GM12878 (cell line): ENCODE measurements around the gene IGF1R. TPM values are rescaled to one million over a fixed set of nuclear protein-coding genes. Genes with fewer than 3 reads are reported as not detected.

Experiments used
- ATAC-seq: fragments of 200-7000 bp; cut with Tn5 transposase; 3 replicates; pipeline ENCODE4 v1.9.1; 2020; ENCODE audit warnings: mild to moderate bottlenecking, moderate library complexity
- BruUV-seq: library from RNA; stranded (reverse); fragments of 400-500 nt; replicated peaks from 2 replicates; lab custom pipeline; 2021; lab: Mats Ljungman, UMichigan
- CTCF ChIA-PET: fragments of 300-600 bp; sonication (Branson Sonifier 250); formaldehyde crosslinking; extraction: SDS; loops from one replicate; lab custom pipeline; 2021; ENCODE audit warnings: inconsistent platforms; lab: Yijun Ruan, JAX
- POLR2A ChIA-PET: fragments of 350-600 bp; formaldehyde crosslinking; extraction: SDS; loops from one replicate; lab custom pipeline; 2021; ENCODE audit warnings: inconsistent platforms; lab: Charles Lee
- RAD21 ChIA-PET: fragments of 300-600 bp; sonication (Branson Sonifier 250); formaldehyde crosslinking; loops from one replicate; lab custom pipeline; 2023; ENCODE audit warnings: antibody characterized with exemption; ENCODE audit not compliant: unreplicated experiment; lab: Charles Lee
- SMC1A ChIA-PET: fragments of 300-600 bp; sonication (Branson Sonifier 250); formaldehyde crosslinking; loops from one replicate; lab custom pipeline; 2023; ENCODE audit not compliant: unreplicated experiment, uncharacterized antibody; lab: Charles Lee
- DNase-seq: peaks from one replicate; pipeline ENCODE4 v3.0.0-alpha.2; 2011; ENCODE audit warnings: low read depth, low spot score
- FAIRE-seq: peaks from 3 replicates; lab custom pipeline; 2011; peaks lifted over from hg19 to GRCh38; lab: Jason Lieb, UNC
- H2AFZ ChIP-seq: 2 replicates; pipeline ENCODE4 v1.6.0; 2011; ENCODE audit warnings: low read depth, low read length, control low read depth; ENCODE audit not compliant: control insufficient read depth
- H3K27ac ChIP-seq: 2 replicates; pipeline ENCODE4 v1.5.1; 2011; ENCODE audit warnings: control low read depth; ENCODE audit not compliant: control insufficient read depth, insufficient read depth
- H3K27me3 ChIP-seq, 2 experiments: replicated peaks in 1 of 2; 2 replicates each; pipeline versions ENCODE4 v1.6.0 to v1.6.1; 2011; ENCODE audit warnings: low read length in 1 of 2; ENCODE audit not compliant: control insufficient read depth in 2 of 2, insufficient read depth in 2 of 2
- H3K36me3 ChIP-seq, 2 experiments: 2 replicates each; pipeline ENCODE4 v1.5.1; 2011; ENCODE audit warnings: low read length in 1 of 2; ENCODE audit not compliant: control insufficient read depth in 2 of 2, insufficient read depth in 2 of 2
- H3K4me1 ChIP-seq: 2 replicates; pipeline ENCODE4 v1.6.1; 2011; ENCODE audit warnings: mild to moderate bottlenecking, low read length, moderate library complexity, mixed read lengths; ENCODE audit not compliant: control insufficient read depth, insufficient read depth
- H3K4me2 ChIP-seq: 2 replicates; pipeline ENCODE4 v1.6.0; 2011; ENCODE audit warnings: control low read depth; ENCODE audit not compliant: control insufficient read depth, insufficient read depth
- H3K4me3 ChIP-seq: fragments of 200-600 bp; sonication (generic); 2 replicates; pipeline ENCODE4 v1.5.1; 2016
- H3K79me2 ChIP-seq: 2 replicates; pipeline ENCODE4 v1.6.0; 2011; ENCODE audit warnings: low read length; ENCODE audit not compliant: control insufficient read depth, insufficient read depth
- H3K9ac ChIP-seq: 2 replicates; pipeline ENCODE4 v1.8.0; 2011; ENCODE audit warnings: low read length, control low read depth, mixed read lengths; ENCODE audit not compliant: control insufficient read depth, insufficient read depth
- H3K9me3 ChIP-seq: replicated peaks from 3 replicates; pipeline ENCODE4 v1.5.1; 2011; ENCODE audit warnings: mild to moderate bottlenecking, low read length; ENCODE audit not compliant: control insufficient read depth, insufficient read depth
- H4K20me1 ChIP-seq: 2 replicates; pipeline ENCODE4 v1.6.0; 2011; ENCODE audit not compliant: control insufficient read depth, insufficient read depth
- EGR1 ChIP-seq, 2 experiments: IDR thresholded peaks; 1 replicate in 1 of 2; 2 replicates in 1 of 2; pipeline ENCODE4 v1.6.1; 2011 to 2012; ENCODE audit warnings: low read depth in 2 of 2, low read length in 2 of 2, borderline replicate concordance in 1 of 2, mild to moderate bottlenecking in 1 of 2, moderate library complexity in 1 of 2
- ESRRA ChIP-seq: IDR thresholded peaks from 2 replicates; pipeline ENCODE4 v1.6.1; 2012; ENCODE audit warnings: mild to moderate bottlenecking, low read length, improper control_type of control experiment
- HCFC1 ChIP-seq: fragments of 150-350 bp; IDR thresholded peaks from 2 replicates; pipeline ENCODE4 v1.6.1; 2014; ENCODE audit warnings: low read length
- HDAC6 ChIP-seq: fragments of 200-600 bp; sonication (generic); IDR thresholded peaks from one replicate; pipeline ENCODE4 v1.8.0; 2017; ENCODE audit warnings: antibody characterized with exemption; ENCODE audit not compliant: unreplicated experiment
- KAT2A ChIP-seq: conservative IDR thresholded peaks from 2 replicates; pipeline ENCODE4 v1.6.1; 2011; ENCODE audit warnings: low read depth, low read length; ENCODE audit not compliant: control insufficient read depth
- PAX8 ChIP-seq: fragments of 450-650 bp; IDR thresholded peaks from 2 replicates; pipeline ENCODE4 v1.6.1; 2017; ENCODE audit warnings: mild to moderate bottlenecking, moderate library complexity
- PKNOX1 ChIP-seq: fragments of 450-650 bp; IDR thresholded peaks from 2 replicates; pipeline ENCODE4 v1.6.1; 2016; ENCODE audit warnings: mild to moderate bottlenecking
- SIN3A ChIP-seq: IDR thresholded peaks from 2 replicates; pipeline ENCODE4 v1.6.1; 2012; ENCODE audit warnings: low read depth, low read length, improper control_type of control experiment
- SIX5 ChIP-seq: IDR thresholded peaks from 2 replicates; pipeline ENCODE4 v1.6.1; 2011; ENCODE audit warnings: mild to moderate bottlenecking, low read depth, low read length, moderate library complexity; ENCODE audit not compliant: severe bottlenecking
- SMAD1 ChIP-seq: fragments of 450-650 bp; IDR thresholded peaks from 2 replicates; pipeline ENCODE4 v1.6.1; 2018; ENCODE audit warnings: mild to moderate bottlenecking, low read depth; ENCODE audit not compliant: partially characterized antibody
- SUPT20H ChIP-seq: IDR thresholded peaks from 2 replicates; pipeline ENCODE4 v1.6.1; 2011; ENCODE audit warnings: low read depth, mild to moderate bottlenecking, low read length, moderate library complexity, borderline replicate concordance; ENCODE audit not compliant: control insufficient read depth
- TAF1 ChIP-seq: IDR thresholded peaks from 2 replicates; pipeline ENCODE4 v1.6.1; 2011; ENCODE audit warnings: mild to moderate bottlenecking, low read depth, low read length, borderline replicate concordance
- WGBS: methylation state at CpG from one replicate; pipeline ENCODE4 v1.1.6; 2016; ENCODE audit warnings: low lambda C conversion rate; ENCODE audit not compliant: insufficient replicate concordance, insufficient coverage; ENCODE audit errors: missing lambda C conversion rate; 5-methylcytosine and 5-hydroxymethylcytosine counted together
- in situ Hi-C: fragments of 300-500 bp; cut with MboI; formaldehyde crosslinking; loops from 9 replicates; pipeline ENCODE4 v1.14.3; 2018; ENCODE audit warnings: mixed read lengths
- intact Hi-C: fragments of 100-400 bp; cut with micrococcal nuclease; formaldehyde crosslinking; loops from one replicate; pipeline ENCODE4 v1.14.2; 2022; ENCODE audit not compliant: unreplicated experiment
- polyA plus RNA-seq, 11 experiments: library from polyadenylated mRNA; depleted of rRNA in 4 of 11; unstranded in 6 of 11; stranded (reverse) in 5 of 11; fragments of >200 nt; fragmentation: Nextera tagmentation in 4 of 11; fragmentation: Illumina TruSeq in 1 of 11; extraction: Ambion mirVana in 4 of 11; extraction: Trizol in 1 of 11; gene quantifications; 1 replicate in 1 of 11; 2 replicates in 10 of 11; pipeline versions ENCODE4 v1.2.1 to v1.2.3, GENCODE V29; 2011 to 2016; ENCODE audit warnings: inconsistent platforms in 2 of 11, missing spikeins in 2 of 11, low read depth in 1 of 11
- total RNA-seq, 4 experiments: library from RNA; depleted of rRNA in 3 of 4; stranded (reverse); fragments of >200 nt in 3 of 4; fragmentation: Illumina TruSeq in 1 of 4; extraction: Trizol in 1 of 4; gene quantifications; 2 replicates each; pipeline versions ENCODE4 v1.2.1 to v1.2.3, GENCODE V29; 2013 to 2021

Gene IGF1R
- total and polyA plus RNA-seq, 10 of the 15 experiments (the other 5 are each of a cell fraction or from before 2014, with no cell fraction given), result 0.03 to 2.7 (median 0.66) TPM

- Histone ChIP-seq H3K4me3 (no peak overlapping the region), H3K4me1 (no peaks in the 10 kb centered on the region), H3K79me2 (no peaks in the 10 kb centered on the region), H3K9ac (no peak overlapping the region), H3K27me3 (no peaks in the 10 kb centered on the region), H2AFZ (no peak overlapping the region), H4K20me1 (no peaks in the 10 kb centered on the region), H3K27ac (no peak overlapping the region), H3K36me3 (no peaks in the 10 kb centered on the region), H3K9me3 (no peaks in the 10 kb centered on the region), H3K4me2 (no peak overlapping the region)
- ATAC-seq (no peak), DNase-seq (no peak), FAIRE-seq (no peak)
- RAD21 ChIA-PET, result no interaction called here
- POLR2A ChIA-PET, result no interaction called here
- intact Hi-C loops (no loop called here), in situ Hi-C loops (no loop called here)
- no TSS peak for BruUV-seq
- CTCF ChIA-PET, result interaction anchor here (0.6 kb wide), 1 partner anchor 31 kb away, joined by 3 read pairs; no protein-coding TSS in a partner anchor
- 65% methylated on average over 14 of the region's 14 CpGs for WGBS
- no peak for TF ChIP-seq SUPT20H
- no peak for TF ChIP-seq PKNOX1
- no peak for TF ChIP-seq PAX8
- TF ChIP-seq HDAC6, result no peak
- no peak for TF ChIP-seq SIN3A
- no peak for TF ChIP-seq SIX5
- no peak for TF ChIP-seq SMAD1
- no peak for TF ChIP-seq ESRRA
- no peak for TF ChIP-seq TAF1
- no peak for TF ChIP-seq EGR1 (IDR thresholded peaks at IDR 0.05; ENCODE audit: borderline replicate concordance in 1 of 2, low read depth in 2 of 2, low read length in 2 of 2)
- no peak for TF ChIP-seq KAT2A
- TF ChIP-seq HCFC1, result no peak
- SMC1A ChIA-PET, result no interaction called here
Measured at GRCh38 chr15:98803228-98804056, 155.1 kb downstream of the IGF1R start.
